Neural cell (in vitro differentiated cells): ENCODE results near the gene CHM. TPM values are rescaled to one million over a fixed set of nuclear protein-coding genes. Genes with fewer than 3 reads are reported as not detected.

Source experiments
- H2AFZ ChIP-seq: fragments of 200-600, 300-800 bp; sonication (generic), shearing (Covaris generic); 2 replicates; pipeline ENCODE4 v1.6.0; 2014; ENCODE audit warnings: low read depth, mild to moderate bottlenecking, antibody characterized with exemption, low read length, moderate library complexity
- H3F3A ChIP-seq: fragments of 200-600 bp; shearing (Covaris generic); 2 replicates; pipeline ENCODE4 v1.6.1; 2016; ENCODE audit warnings: mild to moderate bottlenecking, moderate library complexity, mixed read lengths, antibody characterized with exemption, low read length; ENCODE audit not compliant: insufficient read depth, poor library complexity, severe bottlenecking
- H3K27ac ChIP-seq: fragments of 200-600, 300-800 bp; sonication (generic), shearing (Covaris generic); 2 replicates; pipeline ENCODE4 v1.5.1; 2014; ENCODE audit warnings: mild to moderate bottlenecking, low read length, moderate library complexity
- H3K27me3 ChIP-seq: fragments of 300-800, 200-600 bp; sonication (generic), shearing (Covaris generic); 2 replicates; pipeline ENCODE4 v1.6.0; 2014; ENCODE audit warnings: mild to moderate bottlenecking, low read depth, low read length, moderate library complexity; ENCODE audit not compliant: insufficient read depth
- H3K36me3 ChIP-seq: fragments of 300-800, 200-600 bp; sonication (generic), shearing (Covaris generic); 2 replicates; pipeline ENCODE4 v1.5.1; 2014; ENCODE audit warnings: mild to moderate bottlenecking, antibody characterized with exemption, low read length, moderate library complexity; ENCODE audit not compliant: insufficient read depth
- H3K4me2 ChIP-seq: fragments of 300-800, 200-600 bp; sonication (generic), shearing (Covaris generic); 2 replicates; pipeline ENCODE4 v1.6.0; 2014; ENCODE audit warnings: mild to moderate bottlenecking, low read length
- H3K4me3 ChIP-seq: fragments of 300-800, 200-600 bp; sonication (generic), shearing (Covaris generic); 2 replicates; pipeline ENCODE4 v1.5.1; 2014; ENCODE audit warnings: mild to moderate bottlenecking, low read length, moderate library complexity
- H3K79me2 ChIP-seq: fragments of 200-600 bp; shearing (Covaris generic); replicated peaks from 2 replicates; pipeline ENCODE4 v1.6.0; 2014; ENCODE audit warnings: mild to moderate bottlenecking, low read length, moderate library complexity; ENCODE audit not compliant: insufficient read depth
- H3K9ac ChIP-seq: fragments of 300-800, 200-600 bp; sonication (generic), shearing (Covaris generic); 2 replicates; pipeline ENCODE4 v1.6.1; 2016; ENCODE audit warnings: mild to moderate bottlenecking, low read length, mixed read lengths
- H3K9me2 ChIP-seq: fragments of 200-600 bp; shearing (Covaris generic); 2 replicates; pipeline ENCODE4 v1.6.1; 2016; ENCODE audit warnings: mild to moderate bottlenecking, low read length, mixed read lengths; ENCODE audit not compliant: insufficient read depth
- H3K9me3 ChIP-seq: fragments of 200-600, 300-800 bp; sonication (generic), shearing (Covaris generic); 2 replicates; pipeline ENCODE4 v1.6.1; 2016; ENCODE audit warnings: mild to moderate bottlenecking, mixed run types, low read length, moderate library complexity, mixed read lengths
- H4K20me1 ChIP-seq: fragments of 200-600 bp; shearing (Covaris generic); 2 replicates; pipeline ENCODE4 v1.6.1; 2016; ENCODE audit warnings: mild to moderate bottlenecking, mixed run types; ENCODE audit not compliant: insufficient read depth
- EP300 ChIP-seq: fragments of 450-650 bp; conservative IDR thresholded peaks from 2 replicates; pipeline ENCODE4 v1.6.1; 2014; ENCODE audit warnings: antibody characterized with exemption, mild to moderate bottlenecking, moderate library complexity; ENCODE audit not compliant: poor library complexity, severe bottlenecking
- EZH2 ChIP-seq: fragments of 200-600, 300-800 bp; shearing (Covaris generic), sonication (generic); IDR thresholded peaks from 2 replicates; pipeline ENCODE4 v1.6.1; 2014; ENCODE audit warnings: antibody characterized with exemption, low read length, borderline replicate concordance, mild to moderate bottlenecking; ENCODE audit not compliant: insufficient read depth, poor library complexity, severe bottlenecking
- MXI1 ChIP-seq: fragments of 450-650 bp; conservative IDR thresholded peaks from 2 replicates; pipeline ENCODE4 v1.6.1; 2014; ENCODE audit warnings: antibody characterized with exemption, mild to moderate bottlenecking; ENCODE audit not compliant: poor library complexity, severe bottlenecking
- POLR2AphosphoS5 ChIP-seq: IDR thresholded peaks from 2 replicates; pipeline ENCODE4 v1.6.1; 2012
- RAD21 ChIP-seq: fragments of 450-650 bp; conservative IDR thresholded peaks from 2 replicates; pipeline ENCODE4 v1.6.1; 2014; ENCODE audit warnings: antibody characterized with exemption, mild to moderate bottlenecking, moderate library complexity
- SMC3 ChIP-seq: fragments of 450-650 bp; conservative IDR thresholded peaks from 2 replicates; pipeline ENCODE4 v1.6.1; 2014; ENCODE audit warnings: antibody characterized with exemption, mild to moderate bottlenecking, moderate library complexity; ENCODE audit not compliant: poor library complexity
- TAF1 ChIP-seq: IDR thresholded peaks from 2 replicates; pipeline ENCODE4 v1.6.1; 2012; ENCODE audit warnings: low read depth
- polyA plus RNA-seq: library from polyadenylated mRNA; depleted of rRNA; stranded (reverse); fragments of >200 nt; gene quantifications from 2 replicates; pipeline ENCODE4 v1.2.3, GENCODE V29; 2014
- TF ChIP-seq, protein P1 (sequence below): IDR thresholded peaks from 2 replicates; pipeline ENCODE4 v1.6.1; 2012; ENCODE audit warnings: borderline replicate concordance
- TF ChIP-seq, protein P2 (sequence below): fragments of 450-650 bp; IDR thresholded peaks from 2 replicates; pipeline ENCODE4 v1.5.1; 2014; ENCODE audit warnings: antibody characterized with exemption, mild to moderate bottlenecking, moderate library complexity; ENCODE audit not compliant: poor library complexity, severe bottlenecking

Gene CHM
- polyA plus RNA-seq, 1 donor from 2014 or later = 20.3 TPM

DNA sequence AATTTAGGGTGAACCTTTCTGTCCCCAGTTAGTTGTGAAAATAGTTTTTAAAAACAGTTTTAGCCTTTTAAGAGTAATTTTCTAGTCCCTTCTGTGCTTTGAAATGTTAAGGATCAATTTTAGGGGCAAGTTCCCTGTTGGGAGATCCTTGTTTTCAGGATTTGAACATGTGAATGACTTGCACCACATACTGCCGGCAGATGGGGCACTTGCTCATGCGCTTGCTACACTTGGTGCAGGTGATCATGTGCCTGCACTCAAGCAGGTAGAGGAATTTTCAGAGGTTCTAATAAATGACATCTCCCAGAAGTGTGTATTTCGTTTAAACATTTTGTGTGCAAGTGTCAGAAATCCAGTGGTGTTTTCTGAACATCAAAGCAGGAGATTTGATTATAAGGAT lies 195.9 kb downstream of the CHM start (continued):
- TF ChIP-seq, protein P1, sequence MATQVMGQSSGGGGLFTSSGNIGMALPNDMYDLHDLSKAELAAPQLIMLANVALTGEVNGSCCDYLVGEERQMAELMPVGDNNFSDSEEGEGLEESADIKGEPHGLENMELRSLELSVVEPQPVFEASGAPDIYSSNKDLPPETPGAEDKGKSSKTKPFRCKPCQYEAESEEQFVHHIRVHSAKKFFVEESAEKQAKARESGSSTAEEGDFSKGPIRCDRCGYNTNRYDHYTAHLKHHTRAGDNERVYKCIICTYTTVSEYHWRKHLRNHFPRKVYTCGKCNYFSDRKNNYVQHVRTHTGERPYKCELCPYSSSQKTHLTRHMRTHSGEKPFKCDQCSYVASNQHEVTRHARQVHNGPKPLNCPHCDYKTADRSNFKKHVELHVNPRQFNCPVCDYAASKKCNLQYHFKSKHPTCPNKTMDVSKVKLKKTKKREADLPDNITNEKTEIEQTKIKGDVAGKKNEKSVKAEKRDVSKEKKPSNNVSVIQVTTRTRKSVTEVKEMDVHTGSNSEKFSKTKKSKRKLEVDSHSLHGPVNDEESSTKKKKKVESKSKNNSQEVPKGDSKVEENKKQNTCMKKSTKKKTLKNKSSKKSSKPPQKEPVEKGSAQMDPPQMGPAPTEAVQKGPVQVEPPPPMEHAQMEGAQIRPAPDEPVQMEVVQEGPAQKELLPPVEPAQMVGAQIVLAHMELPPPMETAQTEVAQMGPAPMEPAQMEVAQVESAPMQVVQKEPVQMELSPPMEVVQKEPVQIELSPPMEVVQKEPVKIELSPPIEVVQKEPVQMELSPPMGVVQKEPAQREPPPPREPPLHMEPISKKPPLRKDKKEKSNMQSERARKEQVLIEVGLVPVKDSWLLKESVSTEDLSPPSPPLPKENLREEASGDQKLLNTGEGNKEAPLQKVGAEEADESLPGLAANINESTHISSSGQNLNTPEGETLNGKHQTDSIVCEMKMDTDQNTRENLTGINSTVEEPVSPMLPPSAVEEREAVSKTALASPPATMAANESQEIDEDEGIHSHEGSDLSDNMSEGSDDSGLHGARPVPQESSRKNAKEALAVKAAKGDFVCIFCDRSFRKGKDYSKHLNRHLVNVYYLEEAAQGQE = no peak

DNA sequence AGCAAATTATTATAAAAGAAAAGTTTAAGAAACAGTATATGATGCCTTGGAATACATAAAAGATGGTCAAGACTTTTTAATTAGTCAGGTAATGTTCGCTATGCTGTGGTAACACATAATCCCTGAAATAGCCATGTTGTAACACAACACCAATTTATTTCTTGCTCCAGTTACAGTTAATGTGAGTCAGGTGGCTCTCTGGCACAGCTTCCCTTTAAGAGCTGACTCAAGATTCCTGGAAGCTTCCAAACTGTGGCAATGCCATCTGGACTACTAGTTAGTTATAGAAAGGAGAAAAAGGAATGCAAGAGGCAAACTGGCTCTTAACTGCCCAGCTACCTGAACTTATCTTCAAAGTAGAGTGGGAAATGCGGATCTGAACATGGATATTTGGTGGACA lies 210.5 kb downstream of the CHM start:
- no peaks in the 10 kb centered on the region for H4K20me1 ChIP-seq
- H3K27ac ChIP-seq = no peak overlapping the region
- H3K4me2 ChIP-seq = no peak overlapping the region
- H3K36me3 ChIP-seq = no peaks in the 10 kb centered on the region
- H3F3A ChIP-seq = no peaks in the 10 kb centered on the region
- H3K79me2 ChIP-seq = no peaks in the 10 kb centered on the region
- no peak overlapping the region for H3K4me3 ChIP-seq
- H2AFZ ChIP-seq = no peak overlapping the region
- no peak for TF ChIP-seq POLR2AphosphoS5
- TF ChIP-seq, protein P2, sequence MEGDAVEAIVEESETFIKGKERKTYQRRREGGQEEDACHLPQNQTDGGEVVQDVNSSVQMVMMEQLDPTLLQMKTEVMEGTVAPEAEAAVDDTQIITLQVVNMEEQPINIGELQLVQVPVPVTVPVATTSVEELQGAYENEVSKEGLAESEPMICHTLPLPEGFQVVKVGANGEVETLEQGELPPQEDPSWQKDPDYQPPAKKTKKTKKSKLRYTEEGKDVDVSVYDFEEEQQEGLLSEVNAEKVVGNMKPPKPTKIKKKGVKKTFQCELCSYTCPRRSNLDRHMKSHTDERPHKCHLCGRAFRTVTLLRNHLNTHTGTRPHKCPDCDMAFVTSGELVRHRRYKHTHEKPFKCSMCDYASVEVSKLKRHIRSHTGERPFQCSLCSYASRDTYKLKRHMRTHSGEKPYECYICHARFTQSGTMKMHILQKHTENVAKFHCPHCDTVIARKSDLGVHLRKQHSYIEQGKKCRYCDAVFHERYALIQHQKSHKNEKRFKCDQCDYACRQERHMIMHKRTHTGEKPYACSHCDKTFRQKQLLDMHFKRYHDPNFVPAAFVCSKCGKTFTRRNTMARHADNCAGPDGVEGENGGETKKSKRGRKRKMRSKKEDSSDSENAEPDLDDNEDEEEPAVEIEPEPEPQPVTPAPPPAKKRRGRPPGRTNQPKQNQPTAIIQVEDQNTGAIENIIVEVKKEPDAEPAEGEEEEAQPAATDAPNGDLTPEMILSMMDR = no peak
- no peak for TF ChIP-seq EP300
- TF ChIP-seq, protein P1 = no peak
- TF ChIP-seq MXI1 = no peak
- TF ChIP-seq RAD21 = no peak
- TF ChIP-seq SMC3 = no peak
- no peak for TF ChIP-seq TAF1
- TF ChIP-seq EZH2 = no peak
- no peaks in the 10 kb centered on the region for H3K9me3 ChIP-seq
- no peaks in the 10 kb centered on the region for H3K9me2 ChIP-seq
- no peaks in the 10 kb centered on the region for H3K27me3 ChIP-seq
- H3K9ac ChIP-seq = no peak overlapping the region
